Mammary epithelial cell (primary cell): ENCODE results near the gene TMEM86B.

Source experiments
- CTCF ChIP-seq, 2 donors: IDR thresholded peaks in 1 of 2; conservative IDR thresholded peaks in 1 of 2; 2 replicates each; pipeline ENCODE4 v1.5.1; 2011 to 2012; ENCODE audit warnings: inconsistent platforms in 2 of 2, low read length in 2 of 2, mild to moderate bottlenecking in 2 of 2, control low read depth in 1 of 2, low read depth in 1 of 2; ENCODE audit not compliant: insufficient read depth in 1 of 2; ENCODE audit errors: extremely low read depth in 1 of 2
- EZH2 ChIP-seq: IDR thresholded peaks from 2 replicates; pipeline ENCODE4 v1.6.1; 2012; ENCODE audit warnings: low read length, inconsistent platforms, borderline replicate concordance

GRCh38 chr19:55276720-55277430, 48.3 kb upstream of the TMEM86B start:
- TF ChIP-seq CTCF (conservative IDR thresholded peaks at IDR 0.05 in 1 of 2, IDR thresholded peaks at IDR 0.05 in 1 of 2; ENCODE audit: extremely low read depth in 1 of 2, insufficient read depth in 1 of 2, low read depth in 1 of 2, low read length in 2 of 2) (no peak), EZH2 (no peak)
